T-helper 1 cell treated with Interleukin-12 subunit alpha and Interleukin-12 subunit beta and Interleukin-4 antibody, amounts not matched to agents 30 μg/mL and 1 μg/mL, for 36 hours (primary cell): ENCODE results near the gene SCYGR3.

Source experiments
- H3K27ac Mint-ChIP-seq: one replicate; pipeline ENCODE4 v1.8.0; 2021; ENCODE audit warnings: mild to moderate bottlenecking, mixed read lengths
- H3K27me3 Mint-ChIP-seq: one replicate; pipeline ENCODE4 v1.8.0; 2021; ENCODE audit warnings: low read depth, mixed read lengths
- H3K36me3 Mint-ChIP-seq: one replicate; pipeline ENCODE4 v1.8.0; 2021; ENCODE audit warnings: low read depth, mixed read lengths
- H3K4me1 Mint-ChIP-seq: one replicate; pipeline ENCODE4 v1.8.0; 2021; ENCODE audit warnings: low read depth, mixed read lengths
- H3K4me3 Mint-ChIP-seq: one replicate; pipeline ENCODE4 v1.8.0; 2021; ENCODE audit warnings: mild to moderate bottlenecking, moderate library complexity, mixed read lengths
- H3K9me3 Mint-ChIP-seq: one replicate; pipeline ENCODE4 v1.8.0; 2021; ENCODE audit warnings: mixed read lengths

SCYGR3 gene, protein sequence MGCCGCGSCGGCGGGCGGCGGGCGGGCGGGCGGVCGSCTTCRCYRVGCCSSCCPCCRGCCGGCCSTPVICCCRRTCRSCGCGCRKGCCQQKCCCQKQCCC

DNA sequence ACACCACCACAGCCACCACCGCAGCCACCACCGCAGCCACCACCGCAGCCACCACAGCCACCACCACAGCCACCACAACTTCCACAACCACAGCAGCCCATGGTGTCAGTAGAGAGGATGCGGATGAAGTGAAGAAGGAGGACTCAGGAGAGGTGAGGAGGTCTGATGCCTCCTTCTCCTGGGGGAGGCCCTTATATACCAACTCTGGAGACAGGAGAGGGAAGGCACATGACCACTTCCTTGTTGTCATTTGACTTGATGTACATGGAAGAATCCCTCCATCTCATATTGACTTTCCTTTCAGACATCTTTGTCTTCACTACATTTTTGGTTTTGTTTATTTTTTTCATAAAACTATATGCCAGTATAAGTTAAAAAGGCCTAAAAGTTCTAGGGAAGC is at the start of gene SCYGR3:
Gene SCYGR3 (minus strand): TSS at position 101 of the 400 bp plus-strand sequence. CDS start 0 bp downstream, at position 101.
- H3K36me3 Mint-ChIP-seq, result no peaks in the 10 kb centered on the region
- H3K4me3 Mint-ChIP-seq, result no peak within 1 kb of the TSS
- no peak within 1 kb of the TSS for H3K27ac Mint-ChIP-seq
- no peaks in the 10 kb centered on the region for H3K9me3 Mint-ChIP-seq
- H3K27me3 Mint-ChIP-seq, result peaks cover 18% of the 10 kb centered on the region
- H3K4me1 Mint-ChIP-seq, result peaks cover 4% of the 10 kb centered on the region

DNA sequence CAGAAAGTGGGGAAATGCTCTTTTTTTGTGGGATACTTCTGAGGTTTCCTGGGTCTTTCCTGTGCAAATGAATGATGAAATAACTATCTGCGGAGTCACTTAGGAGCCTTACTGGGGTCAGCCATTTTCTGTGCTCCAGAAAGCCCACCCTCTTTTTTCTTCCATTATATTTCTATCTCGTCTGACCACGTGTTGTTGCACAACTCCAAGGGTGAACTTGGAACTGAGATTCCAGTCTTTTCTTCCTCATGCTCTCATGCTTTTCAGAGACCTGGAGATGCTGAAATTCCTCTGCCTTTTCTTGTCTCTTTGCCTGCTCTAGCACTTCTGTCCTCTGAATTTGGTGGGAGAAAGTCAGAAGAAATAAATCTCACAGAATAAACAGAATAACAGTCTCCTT is 47.2 kb upstream of the SCYGR3 start:
- Mint-ChIP-seq H3K27ac (no peak overlapping the region), H3K36me3 (no peaks in the 10 kb centered on the region), H3K9me3 (no peaks in the 10 kb centered on the region), H3K27me3 (no peaks in the 10 kb centered on the region), H3K4me1 (no peaks in the 10 kb centered on the region), H3K4me3 (no peak overlapping the region)

DNA sequence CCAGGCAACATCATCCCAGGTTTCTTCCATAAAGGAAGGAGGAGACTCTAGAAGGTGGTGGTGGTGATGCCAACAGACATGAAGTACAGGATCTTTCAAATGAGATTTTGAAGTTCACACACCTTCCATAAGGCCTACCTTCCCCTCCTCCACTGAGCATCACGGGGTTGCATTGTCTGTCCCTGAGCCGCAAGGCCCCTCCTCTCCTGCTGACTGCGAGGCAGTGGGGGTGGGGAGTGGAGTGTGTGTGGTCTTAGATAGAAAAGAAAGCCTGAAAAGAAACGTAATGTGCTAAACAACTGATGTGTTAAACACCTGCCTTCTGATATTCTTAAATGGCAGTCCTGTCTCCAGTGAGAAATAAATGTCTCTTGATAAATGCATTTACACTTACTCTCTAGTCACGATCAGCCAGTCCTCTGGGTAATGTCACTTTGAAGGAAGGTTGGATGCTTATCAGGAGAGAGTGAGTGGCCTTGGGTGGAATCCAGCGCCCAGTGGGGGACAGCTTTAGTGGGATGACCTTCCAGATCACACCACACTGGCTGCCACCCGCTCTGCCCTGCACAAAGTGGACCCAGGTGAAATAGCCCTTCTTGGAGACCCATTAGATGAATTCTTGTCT is 46.5 kb upstream of the SCYGR3 start:
- H3K9me3 Mint-ChIP-seq, result no peaks in the 10 kb centered on the region
- no peaks in the 10 kb centered on the region for H3K4me1 Mint-ChIP-seq
- H3K27ac Mint-ChIP-seq, result no peak overlapping the region
- H3K4me3 Mint-ChIP-seq, result no peak overlapping the region
- no peaks in the 10 kb centered on the region for H3K36me3 Mint-ChIP-seq
- no peaks in the 10 kb centered on the region for H3K27me3 Mint-ChIP-seq

DNA sequence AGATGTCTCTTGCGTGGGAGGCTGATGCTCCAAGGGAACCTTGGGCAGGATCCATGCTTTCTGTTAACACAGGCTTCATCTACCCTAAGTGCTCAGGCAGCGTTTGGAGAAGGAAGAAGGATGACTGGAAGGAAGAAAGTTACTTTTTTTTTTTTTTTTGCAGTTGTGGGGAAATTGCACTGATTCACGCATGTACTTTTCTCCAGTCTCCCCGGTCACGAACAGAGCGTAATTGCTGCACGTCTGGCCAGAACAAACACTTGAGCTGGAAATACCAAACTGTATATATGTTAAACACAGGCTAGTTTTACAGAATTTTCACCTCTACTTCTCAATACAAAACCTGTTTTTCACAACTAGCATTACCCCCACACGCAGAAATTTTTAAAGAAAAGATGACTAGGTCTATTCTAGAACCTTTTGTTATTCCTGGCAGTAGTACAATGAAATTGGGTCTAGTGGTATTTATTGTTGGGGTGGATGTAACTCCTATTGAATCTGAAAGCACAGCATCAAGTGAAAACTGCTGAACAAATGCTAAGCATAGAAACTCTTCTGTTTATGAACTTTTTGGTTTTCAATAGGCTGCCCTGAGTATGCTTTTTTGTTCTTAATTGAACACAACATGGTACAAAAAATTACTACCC is 42.7 kb upstream of the SCYGR3 start:
- Mint-ChIP-seq H3K27ac (no peak overlapping the region), H3K27me3 (peaks cover 5% of the 10 kb centered on the region), H3K9me3 (no peaks in the 10 kb centered on the region), H3K36me3 (no peaks in the 10 kb centered on the region), H3K4me1 (no peaks in the 10 kb centered on the region), H3K4me3 (no peak overlapping the region)

DNA sequence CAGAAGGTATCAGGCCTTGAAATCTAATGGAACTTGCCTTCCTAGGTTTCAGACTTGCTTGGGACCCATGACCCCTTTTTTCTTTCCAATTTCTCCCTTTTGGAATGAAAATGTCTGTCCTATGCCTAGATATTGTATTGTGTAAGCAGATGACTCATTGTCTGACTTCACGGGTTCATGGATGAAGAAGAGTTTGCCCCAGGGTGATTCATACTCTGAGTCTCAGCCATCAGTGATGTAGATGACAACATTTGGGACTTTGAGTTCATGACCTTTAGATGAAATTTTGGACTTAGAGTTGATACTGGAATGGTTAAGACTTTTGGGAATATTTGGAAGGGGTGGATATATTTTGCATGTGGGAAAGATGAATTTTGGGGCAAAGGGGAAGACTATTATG is 40.8 kb upstream of the SCYGR3 start:
- H3K4me1 Mint-ChIP-seq, result no peaks in the 10 kb centered on the region
- no peak overlapping the region for H3K27ac Mint-ChIP-seq
- H3K9me3 Mint-ChIP-seq, result no peaks in the 10 kb centered on the region
- H3K4me3 Mint-ChIP-seq, result no peak overlapping the region
- no peaks in the 10 kb centered on the region for H3K36me3 Mint-ChIP-seq
- peaks cover 5% of the 10 kb centered on the region for H3K27me3 Mint-ChIP-seq

- Mint-ChIP-seq H3K4me3 (no peak overlapping the region), H3K9me3 (no peaks in the 10 kb centered on the region)
Observed at GRCh38 chr2:227654426-227654825, 39.8 kb upstream of the SCYGR3 start.

DNA sequence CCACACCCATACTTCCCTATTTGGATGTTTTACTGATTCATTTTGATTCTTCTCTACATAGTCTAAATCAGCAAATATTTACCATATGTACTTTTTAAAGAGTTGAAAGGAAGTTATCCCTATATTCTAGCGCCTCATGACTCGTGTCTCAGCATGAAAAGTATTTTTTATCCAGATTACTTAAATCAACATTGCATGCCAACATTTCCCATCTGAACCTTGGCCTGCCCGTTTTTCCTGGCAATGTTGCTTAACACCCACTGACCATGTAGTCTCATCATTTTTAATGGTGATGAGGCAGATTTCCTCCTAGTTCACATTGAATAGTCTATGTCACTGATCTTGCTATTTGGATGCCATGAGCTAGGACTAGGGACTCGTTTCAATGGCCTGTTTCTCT is 38.8 kb upstream of the SCYGR3 start:
- no peaks in the 10 kb centered on the region for H3K4me1 Mint-ChIP-seq

More at GRCh38 chr2:227654426-227654825, 39.8 kb upstream of the SCYGR3 start:
- no peaks in the 10 kb centered on the region for H3K36me3 Mint-ChIP-seq
- no peaks in the 10 kb centered on the region for H3K4me1 Mint-ChIP-seq
- peaks cover 5% of the 10 kb centered on the region for H3K27me3 Mint-ChIP-seq
- no peak overlapping the region for H3K27ac Mint-ChIP-seq

GRCh38 chr2:227643990-227644551 is 29.4 kb upstream of the SCYGR3 start:
- Mint-ChIP-seq H3K9me3 (no peaks in the 10 kb centered on the region), H3K36me3 (no peaks in the 10 kb centered on the region), H3K27me3 (peaks cover 6% of the 10 kb centered on the region), H3K27ac (no peak overlapping the region), H3K4me3 (no peak overlapping the region), H3K4me1 (no peaks in the 10 kb centered on the region)

More for the DNA sequence above, 38.8 kb upstream of the SCYGR3 start:
- H3K36me3 Mint-ChIP-seq, result no peaks in the 10 kb centered on the region
- no peak overlapping the region for H3K4me3 Mint-ChIP-seq
- H3K27ac Mint-ChIP-seq, result no peak overlapping the region
- peaks cover 5% of the 10 kb centered on the region for H3K27me3 Mint-ChIP-seq
- H3K9me3 Mint-ChIP-seq, result no peaks in the 10 kb centered on the region

DNA sequence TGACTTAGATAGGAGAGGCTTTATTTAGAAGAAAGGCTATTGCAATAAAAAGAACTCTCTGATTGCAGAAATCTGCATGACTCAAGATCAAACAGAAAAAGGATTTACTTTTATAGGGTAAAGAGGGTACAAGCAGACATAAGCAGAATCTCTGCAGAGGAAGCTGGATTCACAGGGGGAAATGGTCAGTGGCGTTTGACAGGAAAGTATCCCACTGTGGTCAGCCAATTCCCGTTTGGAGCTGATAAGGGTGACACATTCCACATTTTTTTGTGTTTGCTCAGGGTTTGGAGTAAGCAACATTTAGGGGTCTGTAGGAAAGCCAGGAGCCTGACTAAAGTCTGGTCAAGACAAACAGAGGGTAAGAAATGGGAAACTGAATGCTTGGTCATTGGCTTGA is 28.0 kb upstream of the SCYGR3 start:
- H3K4me1 Mint-ChIP-seq, result no peaks in the 10 kb centered on the region
- no peaks in the 10 kb centered on the region for H3K9me3 Mint-ChIP-seq
- no peak overlapping the region for H3K4me3 Mint-ChIP-seq
- H3K27me3 Mint-ChIP-seq, result peaks cover 6% of the 10 kb centered on the region
- H3K36me3 Mint-ChIP-seq, result no peaks in the 10 kb centered on the region
- no peak overlapping the region for H3K27ac Mint-ChIP-seq

- peaks cover 23% of the 10 kb centered on the region for H3K27me3 Mint-ChIP-seq
- no peaks in the 10 kb centered on the region for H3K9me3 Mint-ChIP-seq
- H3K36me3 Mint-ChIP-seq, result no peaks in the 10 kb centered on the region
- H3K27ac Mint-ChIP-seq, result no peak overlapping the region
- no peaks in the 10 kb centered on the region for H3K4me1 Mint-ChIP-seq
- H3K4me3 Mint-ChIP-seq, result no peak overlapping the region
Observed at GRCh38 chr2:227634201-227634600, 19.6 kb upstream of the SCYGR3 start.

DNA sequence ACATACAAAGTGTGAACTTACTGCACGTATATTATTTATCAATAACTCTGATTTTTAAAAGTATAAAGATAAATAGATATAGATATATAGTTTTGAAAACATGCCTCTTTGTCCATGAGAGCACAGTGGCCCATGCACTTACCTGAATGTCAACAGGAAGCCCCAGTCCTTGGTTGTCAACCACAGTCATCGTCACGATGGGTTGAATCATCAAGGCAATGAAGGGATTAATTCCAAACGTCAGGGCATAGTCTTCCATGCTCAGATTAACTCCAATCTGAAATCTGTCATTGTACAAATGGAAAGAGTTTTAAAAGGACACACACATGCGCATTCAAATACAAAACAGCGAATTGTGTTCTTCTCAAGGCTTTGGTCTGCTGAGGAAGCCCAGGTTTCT is 18.2 kb upstream of the SCYGR3 start:
- Mint-ChIP-seq H3K9me3 (no peaks in the 10 kb centered on the region), H3K36me3 (no peaks in the 10 kb centered on the region), H3K27me3 (peaks cover 23% of the 10 kb centered on the region), H3K4me1 (no peaks in the 10 kb centered on the region), H3K27ac (no peak overlapping the region), H3K4me3 (no peak overlapping the region)

- Mint-ChIP-seq H3K36me3 (no peaks in the 10 kb centered on the region), H3K4me3 (no peak overlapping the region), H3K27ac (no peak overlapping the region), H3K9me3 (no peaks in the 10 kb centered on the region), H3K27me3 (peaks cover 29% of the 10 kb centered on the region), H3K4me1 (no peaks in the 10 kb centered on the region)
Observed at GRCh38 chr2:227630322-227630721, 15.7 kb upstream of the SCYGR3 start.

GRCh38 chr2:227629435-227629834 is 14.8 kb upstream of the SCYGR3 start:
- Mint-ChIP-seq H3K36me3 (no peaks in the 10 kb centered on the region), H3K27ac (no peak overlapping the region), H3K27me3 (peaks cover 29% of the 10 kb centered on the region), H3K9me3 (no peaks in the 10 kb centered on the region), H3K4me3 (no peak overlapping the region), H3K4me1 (no peaks in the 10 kb centered on the region)

GRCh38 chr2:227627769-227628168 is 13.1 kb upstream of the SCYGR3 start:
- peaks cover 33% of the 10 kb centered on the region for H3K27me3 Mint-ChIP-seq

DNA sequence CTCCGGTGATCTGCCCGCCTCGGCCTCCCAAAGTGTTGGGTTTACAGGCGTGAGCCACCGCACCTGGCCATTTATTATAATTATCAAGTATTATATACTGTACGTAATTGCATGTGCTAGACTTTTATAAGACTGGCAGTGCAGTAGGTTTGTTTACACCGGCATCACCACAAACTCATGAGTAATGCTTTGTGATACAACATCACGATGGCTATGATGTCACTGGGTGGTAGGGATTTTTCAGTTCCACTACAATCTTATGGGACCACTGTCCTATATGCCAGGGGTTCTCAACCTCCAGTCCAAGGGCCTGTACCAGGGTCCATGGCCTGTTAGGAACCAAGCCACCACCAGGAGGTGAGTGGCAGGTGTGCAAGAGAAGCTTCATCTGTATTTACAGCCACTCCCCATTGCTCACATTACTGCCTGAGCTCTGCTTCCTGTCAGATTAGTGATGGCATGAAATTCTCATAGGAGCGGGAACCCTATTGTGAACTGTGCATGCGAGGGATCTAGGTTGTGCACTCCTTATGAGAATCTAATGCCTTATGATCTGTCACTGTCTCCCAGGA is 12.0 kb upstream of the SCYGR3 start:
- Mint-ChIP-seq H3K4me1 (no peaks in the 10 kb centered on the region), H3K27ac (no peak overlapping the region), H3K9me3 (no peaks in the 10 kb centered on the region), H3K4me3 (no peak overlapping the region), H3K36me3 (no peaks in the 10 kb centered on the region), H3K27me3 (peaks cover 29% of the 10 kb centered on the region)

More at GRCh38 chr2:227627769-227628168, 13.1 kb upstream of the SCYGR3 start:
- Mint-ChIP-seq H3K27ac (no peak overlapping the region), H3K4me3 (no peak overlapping the region), H3K4me1 (no peaks in the 10 kb centered on the region), H3K9me3 (no peaks in the 10 kb centered on the region), H3K36me3 (no peaks in the 10 kb centered on the region)
